ENCODE data around the gene FOSL1.

Gene FOSL1

GRCh38 chr11:65894034-65894591 is 6.1 kb downstream of the FOSL1 start:
- DNase-seq: peak; percentile 54

DNA sequence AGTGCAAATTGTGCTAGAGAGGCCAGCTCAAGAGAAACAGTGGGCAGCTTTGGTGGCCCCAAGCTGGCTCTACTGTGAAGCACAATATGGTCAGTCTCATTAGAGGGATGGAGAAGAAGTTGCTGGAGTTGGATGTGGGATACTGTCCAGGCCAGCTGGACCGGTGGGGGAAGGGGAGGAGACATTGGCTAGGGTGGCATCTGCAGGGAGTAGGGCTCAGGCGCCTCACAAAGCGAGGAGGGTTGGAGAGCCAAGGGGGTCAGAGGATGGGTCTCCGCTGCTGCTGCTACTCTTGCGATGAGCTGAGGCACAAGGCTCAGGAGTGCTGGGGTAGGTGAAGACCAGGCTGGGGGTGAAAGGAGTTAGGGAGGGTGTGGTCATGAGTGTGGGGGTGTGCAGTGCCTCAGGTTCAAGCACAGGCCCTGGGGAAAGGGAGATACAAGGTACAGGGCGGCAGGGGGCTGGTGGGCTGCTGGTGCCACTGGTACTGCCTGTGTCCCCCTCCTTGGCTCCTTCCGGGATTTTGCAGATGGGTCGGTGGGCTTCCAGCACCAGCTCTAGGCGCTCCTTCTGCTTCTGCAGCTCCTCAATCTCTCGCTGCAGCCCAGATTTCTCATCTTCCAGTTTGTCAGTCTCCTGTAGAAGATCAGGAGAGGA is 7.4 kb downstream of the FOSL1 start:
- no peak for DNase-seq

DNA sequence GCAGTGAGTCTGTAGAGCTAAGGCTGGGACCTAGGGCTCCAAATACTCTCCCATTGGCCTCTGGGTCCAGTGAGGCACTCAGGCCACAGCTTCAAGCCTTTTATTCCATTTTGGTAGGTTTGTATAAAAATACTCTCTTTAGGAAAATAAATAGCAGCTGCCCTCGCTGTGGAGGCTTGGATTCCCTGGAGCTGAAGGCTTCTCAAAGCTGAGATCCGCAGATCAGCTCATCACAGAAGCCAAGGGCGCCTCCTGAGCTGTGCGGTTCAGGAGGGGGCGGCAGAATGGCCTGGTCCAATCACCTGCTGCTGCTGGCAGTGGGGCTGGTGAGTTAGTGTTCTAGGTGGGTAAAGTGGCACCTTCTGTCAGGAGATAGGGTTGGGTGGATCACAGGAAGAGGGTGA is 8.0 kb downstream of the FOSL1 start:
- DNase-seq: peak; percentile 49

DNA sequence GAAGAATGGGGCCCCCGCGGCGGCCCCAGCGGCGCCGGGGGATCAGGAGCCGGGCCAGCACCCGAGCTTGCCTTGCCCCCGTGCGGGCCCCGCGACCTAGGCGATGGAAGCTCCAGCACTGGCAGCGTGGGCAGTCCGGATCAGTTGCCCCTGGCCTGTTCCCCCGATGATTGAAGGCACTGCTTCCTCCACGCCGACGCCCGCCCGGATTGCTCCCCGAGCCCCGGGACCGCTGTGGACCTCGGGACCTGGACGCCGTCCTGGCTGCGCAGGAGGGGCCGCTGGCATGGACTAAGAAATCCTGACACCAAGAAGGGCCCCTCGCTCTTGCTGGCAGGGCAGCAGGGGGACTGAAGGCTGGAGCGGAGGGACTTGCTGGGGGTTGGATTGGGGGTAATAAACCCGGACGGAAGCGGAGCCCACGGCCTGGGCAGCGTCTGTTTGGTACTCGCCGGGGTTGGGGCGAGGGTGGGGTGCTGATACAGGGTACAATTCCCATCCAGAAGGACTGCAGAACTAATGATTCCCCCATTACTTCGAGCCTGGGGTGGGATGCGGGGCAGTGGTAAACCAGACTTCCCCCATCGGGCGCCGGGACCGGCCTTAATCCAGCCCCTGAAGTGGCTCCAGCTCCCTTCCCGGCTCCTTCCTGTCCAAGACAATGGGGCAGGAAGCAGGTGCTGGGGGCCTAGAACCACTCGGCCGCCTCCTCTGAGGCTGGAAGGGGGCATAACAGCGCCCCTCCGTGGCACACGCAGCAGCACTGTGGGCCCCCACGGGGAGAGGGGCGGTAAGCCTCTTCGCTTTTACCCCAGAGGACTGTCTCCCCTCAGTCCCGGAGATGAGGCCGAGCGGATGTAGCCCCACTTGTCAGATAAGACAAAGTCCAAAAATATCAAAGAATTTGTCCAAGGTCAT is 8.7 kb downstream of the FOSL1 start:
- DNase-seq: peak; percentile 44

GRCh38 chr11:65890324-65891218 is 9.6 kb downstream of the FOSL1 start, which contains the start of gene CCDC85B:
Gene CCDC85B (plus strand): TSS chr11:65890673. CDS start chr11:65890784, 111 bp downstream.
- peak; percentile 98 for DNase-seq

GRCh38 chr11:65888163-65888814 is 11.9 kb downstream of the FOSL1 start, which contains the start of gene FIBP:
Gene FIBP (minus strand): TSS chr11:65888471. CDS start chr11:65888418, 53 bp downstream.
- peak; percentile 96 for DNase-seq

GRCh38 chr11:65887723-65888162 is 12.4 kb downstream of the FOSL1 start:
- peak; percentile 32 for DNase-seq

DNA sequence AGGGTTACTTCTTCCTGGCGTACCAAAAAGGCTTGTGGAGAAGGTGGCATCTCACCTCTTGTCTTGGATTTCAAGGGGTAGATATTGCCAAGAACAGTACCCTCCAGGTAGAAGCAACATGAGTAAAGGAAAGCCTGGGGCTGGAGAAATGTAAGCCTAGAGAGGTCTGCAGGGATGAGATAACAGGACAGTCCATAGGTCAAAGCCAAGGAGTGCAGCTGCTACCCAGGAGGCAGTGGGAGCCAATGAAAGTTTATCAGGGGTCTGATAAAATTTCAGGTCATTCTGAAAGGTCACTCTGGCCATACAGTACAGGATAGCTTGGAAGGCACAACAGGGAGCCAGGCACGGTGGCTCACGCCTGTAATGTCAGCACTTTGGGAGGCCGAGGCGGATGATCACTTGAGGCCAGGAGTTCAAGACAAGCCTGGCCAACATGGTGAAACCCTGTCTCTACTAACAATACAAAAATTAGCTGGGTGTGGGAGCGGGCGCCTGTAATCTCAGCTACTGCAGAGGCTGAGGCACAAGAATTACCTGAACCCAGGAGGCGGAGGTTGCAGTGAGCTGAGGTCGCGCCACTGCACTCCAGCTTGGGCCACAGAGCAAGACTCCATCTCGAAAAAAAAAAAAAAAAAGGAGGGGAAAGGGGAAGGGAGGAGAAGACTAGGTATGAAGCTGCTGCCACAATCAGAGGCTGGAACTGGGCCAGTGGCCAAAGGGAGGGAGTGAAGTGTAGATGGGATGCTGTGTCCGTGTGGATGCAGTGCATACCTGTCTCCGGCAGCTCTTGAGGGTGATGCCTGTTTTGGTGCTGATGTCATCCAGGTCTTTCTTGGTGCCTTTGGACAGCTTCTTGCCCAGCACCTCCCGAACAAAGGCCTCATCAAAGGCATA is 13.1 kb downstream of the FOSL1 start:
- no peak for DNase-seq

DNA sequence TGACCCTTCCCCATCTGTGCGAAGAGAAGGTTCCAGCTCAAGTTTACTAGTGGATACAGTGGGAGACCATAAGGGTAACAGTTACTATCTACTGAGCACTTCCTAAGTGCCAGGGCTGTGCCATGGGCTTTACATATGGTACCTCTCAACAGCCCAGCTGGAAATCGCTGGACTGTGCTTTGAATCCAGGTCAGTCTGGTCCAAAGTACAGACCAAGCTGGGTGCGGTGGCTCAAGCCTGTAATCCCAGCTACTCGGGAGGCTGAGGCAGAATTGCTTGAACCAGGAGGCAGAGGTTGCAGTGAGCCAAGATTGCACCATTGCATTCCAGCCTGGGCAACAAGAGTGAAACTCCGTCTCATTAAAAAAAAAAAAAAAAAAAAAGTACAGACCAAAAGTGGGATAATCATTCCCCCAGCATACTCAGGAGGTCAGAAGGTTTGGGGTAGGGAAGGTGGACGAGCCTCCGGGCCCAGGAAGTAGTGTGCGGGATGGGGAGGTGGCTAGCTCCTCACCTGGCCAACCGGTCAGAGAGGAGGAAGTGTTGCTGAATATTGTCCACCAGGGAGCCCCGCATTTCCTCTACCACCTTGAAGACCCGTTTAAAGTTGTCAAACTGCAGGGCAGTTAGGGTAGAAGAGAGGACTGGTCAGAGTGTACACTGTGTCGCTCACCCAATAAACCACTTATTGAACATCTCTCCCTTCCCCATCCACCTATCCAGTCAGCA is 14.2 kb downstream of the FOSL1 start:
- DNase-seq: no peak

DNA sequence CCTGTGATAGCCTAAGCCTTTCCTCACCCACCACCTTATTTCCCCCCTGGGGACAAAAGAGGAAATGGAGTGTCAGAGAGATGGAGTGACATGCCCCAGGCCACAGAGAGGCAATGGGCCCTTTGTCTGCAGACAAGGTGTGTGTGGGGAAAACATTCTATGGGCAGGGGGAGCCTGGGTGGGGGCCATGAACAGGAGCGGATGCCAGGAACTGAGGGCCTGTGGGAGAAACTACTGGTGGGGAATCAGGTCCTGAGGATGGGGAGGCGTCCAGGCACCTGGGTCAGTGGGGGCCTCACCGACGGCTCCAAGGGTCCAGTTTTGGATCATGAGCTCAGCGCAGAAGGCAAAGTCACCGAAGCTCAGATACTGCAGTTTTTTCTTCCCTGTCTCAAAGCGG is 15.0 kb downstream of the FOSL1 start:
- no peak for DNase-seq

DNA sequence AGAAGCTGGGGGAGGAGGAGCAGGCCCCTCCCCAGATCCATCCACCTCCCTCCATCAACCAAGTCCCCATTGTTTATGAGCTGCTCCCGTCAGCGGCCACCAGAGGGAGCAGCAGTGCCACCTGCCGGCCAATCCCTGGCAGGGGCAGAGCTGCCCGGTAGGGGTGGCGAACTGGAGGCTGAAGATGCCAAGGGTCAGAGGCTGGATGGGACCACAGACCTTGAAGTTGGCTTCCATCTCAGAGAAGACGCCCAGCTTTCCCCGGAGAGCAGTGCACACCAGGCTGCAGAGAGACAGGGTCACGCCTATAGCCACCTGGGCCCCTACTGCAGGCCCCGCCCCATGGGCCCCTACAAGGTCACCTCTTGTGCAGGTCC is 15.5 kb downstream of the FOSL1 start:
- DNase-seq: peak; percentile 86

DNA sequence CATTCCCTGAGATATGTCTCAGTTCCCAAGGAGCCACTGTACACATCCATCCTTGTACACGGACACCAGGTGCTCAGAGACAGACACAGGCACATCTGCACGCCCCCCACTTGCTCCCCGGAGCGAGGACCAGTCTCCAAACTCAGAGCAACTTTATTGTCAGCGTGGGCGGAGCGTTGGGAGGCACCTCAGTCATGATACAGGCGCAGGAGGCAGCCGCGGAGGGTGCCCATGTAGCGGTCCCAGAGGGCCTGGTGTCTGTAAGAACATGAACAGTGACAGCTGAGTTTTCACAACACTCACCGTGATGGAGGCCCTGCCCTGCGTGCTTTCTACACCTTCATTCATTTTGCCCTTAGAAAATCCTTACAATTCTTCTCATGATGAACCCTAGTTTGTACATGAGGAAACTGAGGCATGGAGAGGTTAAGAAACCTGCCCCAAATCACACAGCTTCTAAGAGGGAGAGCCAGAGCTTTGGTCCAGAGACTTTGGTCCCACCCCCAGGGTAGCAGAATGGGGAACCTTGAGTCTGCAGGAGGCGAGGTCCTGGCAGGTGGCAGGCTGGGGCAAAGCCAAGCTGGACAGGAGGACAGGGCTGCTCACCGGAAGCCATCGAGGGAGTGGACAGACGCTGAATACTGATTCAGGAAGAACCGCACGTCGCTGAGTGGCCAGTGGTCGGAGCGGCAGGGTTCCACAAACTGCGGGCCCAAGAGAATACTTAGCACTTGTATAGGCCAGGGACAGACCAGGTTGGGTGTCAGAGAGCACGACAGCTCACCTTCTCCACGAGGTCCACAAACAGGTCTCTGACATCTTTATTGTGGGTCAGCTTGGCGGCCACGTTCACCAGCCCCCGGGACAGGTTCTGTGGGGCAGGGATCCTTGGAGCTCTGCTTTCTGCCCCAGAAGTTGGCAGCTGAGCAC is 16.1 kb downstream of the FOSL1 start:
- DNase-seq: no peak

- no peak for DNase-seq
These were observed 17.0 kb downstream of the FOSL1 start for GRCh38 chr11:65883058-65883761.

- no peak for DNase-seq
These were observed 17.8 kb downstream of the FOSL1 start for GRCh38 chr11:65882120-65883057.

- peak; percentile 44 for DNase-seq
These were observed 19.3 kb downstream of the FOSL1 start for GRCh38 chr11:65880844-65881421.

DNA sequence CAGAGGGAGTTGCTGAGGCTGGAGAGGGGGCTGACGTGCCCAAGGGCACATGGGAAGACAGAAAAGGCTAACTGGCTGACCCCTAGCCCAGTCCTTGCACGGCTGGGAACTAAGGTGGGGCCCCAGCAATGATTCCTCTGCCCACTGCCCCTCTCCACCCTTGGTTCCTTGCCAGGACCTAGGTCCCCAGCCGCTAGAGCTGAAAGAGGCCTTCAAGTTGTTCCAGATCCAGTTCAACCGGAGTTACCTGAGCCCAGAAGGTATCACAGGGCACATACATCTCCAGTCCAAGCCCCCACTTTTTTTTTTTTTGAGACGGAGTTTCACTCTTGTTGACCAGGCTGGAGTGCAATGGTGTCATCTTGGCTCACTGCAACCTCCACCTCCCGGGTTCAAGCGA is 20.2 kb downstream of the FOSL1 start:
- DNase-seq: no peak

- DNase-seq: peak; percentile 68
These were observed 20.6 kb downstream of the FOSL1 start, which contains the start of gene CTSW for GRCh38 chr11:65879617-65880016. Gene CTSW (plus strand): TSS chr11:65879837. CDS start chr11:65879855, 18 bp downstream.
